Osteoblast (primary cell): ENCODE measurements around the gene LSP1. TPM values are rescaled to one million over a fixed set of nuclear protein-coding genes. Genes with fewer than 3 reads are reported as not detected.
"Not testable (repeated sequence)": the region's sequence is repeated elsewhere in the genome, so short reads cannot be mapped to it uniquely, and the experiment has no call there.

Experiments used
- DNase-seq: peaks from one replicate; pipeline ENCODE4 v3.0.0; 2011; ENCODE audit warnings: low spot score, mixed read lengths; ENCODE audit not compliant: insufficient read length; ENCODE audit errors: missing footprints
- H2AFZ ChIP-seq: 2 replicates; pipeline ENCODE4 v1.6.0; 2011; ENCODE audit warnings: mild to moderate bottlenecking, low read length
- H3K27ac ChIP-seq: 2 replicates; pipeline ENCODE4 v1.5.1; 2011; ENCODE audit warnings: mild to moderate bottlenecking, low read depth, low read length, moderate library complexity
- H3K27me3 ChIP-seq: 2 replicates; pipeline ENCODE4 v1.6.0; 2012; ENCODE audit warnings: mild to moderate bottlenecking, control low read depth, inconsistent platforms, low read length, moderate library complexity; ENCODE audit not compliant: insufficient read depth
- H3K36me3 ChIP-seq: 2 replicates; pipeline ENCODE4 v1.5.1; 2011; ENCODE audit warnings: mild to moderate bottlenecking, low read length, control low read depth, moderate library complexity; ENCODE audit not compliant: insufficient read depth
- H3K4me1 ChIP-seq: 2 replicates; pipeline ENCODE4 v1.5.1; 2011; ENCODE audit warnings: mild to moderate bottlenecking, low read length, control low read depth, moderate library complexity; ENCODE audit not compliant: insufficient read depth
- H3K4me2 ChIP-seq: 2 replicates; pipeline ENCODE4 v1.6.0; 2011; ENCODE audit warnings: mild to moderate bottlenecking, low read length; ENCODE audit not compliant: insufficient read depth
- H3K4me3 ChIP-seq: fragments of 200-600 bp; sonication (generic); 3 replicates; pipeline ENCODE4 v1.5.1; 2012; ENCODE audit warnings: mild to moderate bottlenecking, low read length, inconsistent platforms; ENCODE audit not compliant: insufficient read depth
- H3K79me2 ChIP-seq: 2 replicates; pipeline ENCODE4 v1.6.0; 2012; ENCODE audit warnings: mild to moderate bottlenecking, low read length, control low read depth, inconsistent platforms; ENCODE audit not compliant: insufficient read depth
- H3K9me3 ChIP-seq: 2 replicates; pipeline ENCODE4 v1.5.1; 2011; ENCODE audit warnings: low read depth, low read length, control low read depth
- H4K20me1 ChIP-seq: 2 replicates; pipeline ENCODE4 v1.6.0; 2012; ENCODE audit warnings: mild to moderate bottlenecking, low read length, control low read depth; ENCODE audit not compliant: insufficient read depth
- total RNA-seq: library from RNA; depleted of rRNA; stranded (reverse); fragments of >200 nt; gene quantifications from 2 replicates; pipeline ENCODE4 v1.2.3, GENCODE V29; 2012
- TF ChIP-seq, protein P1 (sequence below): IDR thresholded peaks from 2 replicates; pipeline ENCODE4 v1.5.1; 2011; ENCODE audit warnings: mild to moderate bottlenecking, low read depth, low read length, moderate library complexity; ENCODE audit errors: extremely low read depth

LSP1 gene
- total RNA-seq, 1 donor, result 54.6 TPM

DNA sequence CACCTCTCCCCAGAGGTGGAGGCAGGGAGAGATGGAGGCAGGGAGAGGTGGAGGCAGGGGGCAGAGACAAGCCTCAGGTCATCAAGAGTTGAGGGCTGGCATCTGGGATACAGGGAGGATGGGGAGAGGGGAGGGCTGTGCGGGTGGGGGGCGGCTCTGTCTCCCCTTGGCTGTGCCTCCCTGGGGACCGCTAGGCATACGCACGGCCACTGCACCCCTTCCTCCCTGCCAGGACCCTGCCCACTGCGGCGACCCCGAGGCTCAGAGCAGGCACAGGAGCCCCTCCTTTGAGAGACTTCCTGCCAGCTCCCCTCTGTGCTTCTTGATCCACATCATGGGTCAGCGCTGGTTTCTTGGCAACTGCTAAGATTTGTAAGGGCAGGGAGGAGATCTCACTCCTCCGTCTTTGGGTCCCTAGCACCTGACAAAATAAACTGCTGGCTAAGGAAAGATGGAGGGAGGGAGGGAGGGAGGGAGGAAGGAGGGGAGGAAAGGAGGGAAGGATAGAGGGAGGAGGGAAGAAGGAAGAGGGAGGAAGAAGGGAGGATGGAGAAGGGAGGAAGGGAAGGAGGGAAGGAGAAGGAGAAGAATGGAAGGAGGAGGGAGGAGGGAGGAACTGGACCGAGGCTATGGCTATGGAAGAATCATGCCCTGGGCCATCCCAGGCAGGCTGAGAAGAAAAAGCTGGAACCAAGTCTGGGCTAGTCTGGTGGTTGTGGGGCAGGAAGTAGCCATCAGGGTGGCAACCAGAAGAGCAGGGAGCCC, 20.3 kb downstream of the LSP1 start:
- peak overlapping the region; percentile 63 for H3K4me3 ChIP-seq
- no peaks in the 10 kb centered on the region for H3K36me3 ChIP-seq
- H3K27ac ChIP-seq, result no peak overlapping the region
- no peak overlapping the region for H2AFZ ChIP-seq
- no peaks in the 10 kb centered on the region for H3K9me3 ChIP-seq
- no peaks in the 10 kb centered on the region for H4K20me1 ChIP-seq
- peak overlapping the region; percentile 67 for H3K4me2 ChIP-seq
- peaks cover 32% of the 10 kb centered on the region for H3K27me3 ChIP-seq
- TF ChIP-seq, protein P1, sequence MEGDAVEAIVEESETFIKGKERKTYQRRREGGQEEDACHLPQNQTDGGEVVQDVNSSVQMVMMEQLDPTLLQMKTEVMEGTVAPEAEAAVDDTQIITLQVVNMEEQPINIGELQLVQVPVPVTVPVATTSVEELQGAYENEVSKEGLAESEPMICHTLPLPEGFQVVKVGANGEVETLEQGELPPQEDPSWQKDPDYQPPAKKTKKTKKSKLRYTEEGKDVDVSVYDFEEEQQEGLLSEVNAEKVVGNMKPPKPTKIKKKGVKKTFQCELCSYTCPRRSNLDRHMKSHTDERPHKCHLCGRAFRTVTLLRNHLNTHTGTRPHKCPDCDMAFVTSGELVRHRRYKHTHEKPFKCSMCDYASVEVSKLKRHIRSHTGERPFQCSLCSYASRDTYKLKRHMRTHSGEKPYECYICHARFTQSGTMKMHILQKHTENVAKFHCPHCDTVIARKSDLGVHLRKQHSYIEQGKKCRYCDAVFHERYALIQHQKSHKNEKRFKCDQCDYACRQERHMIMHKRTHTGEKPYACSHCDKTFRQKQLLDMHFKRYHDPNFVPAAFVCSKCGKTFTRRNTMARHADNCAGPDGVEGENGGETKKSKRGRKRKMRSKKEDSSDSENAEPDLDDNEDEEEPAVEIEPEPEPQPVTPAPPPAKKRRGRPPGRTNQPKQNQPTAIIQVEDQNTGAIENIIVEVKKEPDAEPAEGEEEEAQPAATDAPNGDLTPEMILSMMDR, result no peak
- peaks cover 25% of the 10 kb centered on the region for H3K4me1 ChIP-seq
- H3K79me2 ChIP-seq, result no peaks in the 10 kb centered on the region
- peak; percentile 96 for DNase-seq

DNA sequence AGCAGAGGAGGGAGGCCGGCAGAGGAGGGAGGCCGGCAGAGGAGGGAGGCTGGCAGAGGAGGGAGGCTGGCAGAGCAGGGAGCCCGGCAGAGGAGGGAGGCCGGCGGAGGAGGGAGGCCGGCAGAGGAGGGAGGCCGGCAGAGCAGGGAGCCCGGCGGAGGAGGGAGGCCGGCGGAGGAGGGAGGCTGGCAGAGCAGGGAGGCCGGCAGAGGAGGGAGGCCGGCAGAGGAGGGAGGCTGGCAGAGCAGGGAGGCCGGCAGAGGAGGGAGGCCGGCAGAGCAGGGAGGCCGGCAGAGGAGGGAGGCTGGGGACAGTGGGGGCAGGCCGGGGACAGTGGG, 20.9 kb downstream of the LSP1 start:
- peaks cover 21% of the 10 kb centered on the region for H3K4me1 ChIP-seq

DNA sequence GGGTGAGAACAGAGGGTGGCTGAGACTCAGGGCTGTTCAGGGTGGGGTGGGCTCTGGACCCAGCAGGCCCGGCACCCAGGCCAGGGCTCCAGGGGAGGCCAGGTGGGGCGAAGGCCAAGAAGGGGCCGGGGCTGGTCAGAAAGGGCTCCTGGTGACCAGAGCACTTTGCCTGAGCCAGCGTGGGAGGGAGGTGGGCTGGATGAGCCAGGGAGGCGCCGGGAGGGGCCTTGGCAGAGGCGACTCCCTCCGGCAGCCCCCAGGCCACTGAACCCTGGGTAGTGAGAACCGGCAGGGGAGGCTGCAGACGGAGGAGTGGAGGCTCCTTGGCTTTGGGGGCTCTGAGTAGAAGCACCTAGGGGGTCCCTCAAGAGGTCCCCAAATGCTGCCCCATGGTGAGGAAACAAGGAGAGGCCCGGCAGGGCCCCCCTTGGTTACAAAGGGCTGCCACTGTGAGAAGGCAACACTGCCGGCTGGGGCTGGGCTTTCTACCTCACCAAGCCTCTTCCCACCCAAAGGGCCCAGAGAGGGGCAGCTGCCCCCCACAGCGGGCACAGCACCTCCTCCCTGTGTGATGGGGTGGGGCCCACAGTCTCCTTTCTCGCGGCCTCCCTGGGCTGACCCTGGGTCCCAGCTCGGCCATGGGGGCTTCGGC, 21.7 kb downstream of the LSP1 start:
- not testable (repeated sequence) for H3K36me3 ChIP-seq, H3K27ac ChIP-seq, H4K20me1 ChIP-seq, H2AFZ ChIP-seq, H3K9me3 ChIP-seq, H3K4me2 ChIP-seq, H3K4me3 ChIP-seq, H3K79me2 ChIP-seq
- DNase-seq, result peak; percentile 73
- Histone ChIP-seq H3K27me3 (peaks cover 21% of the 10 kb centered on the region), H3K4me1 (peaks cover 13% of the 10 kb centered on the region)

More for the DNA sequence above, 20.9 kb downstream of the LSP1 start:
- not testable (repeated sequence) for H3K36me3 ChIP-seq, H2AFZ ChIP-seq, H3K9me3 ChIP-seq, H3K79me2 ChIP-seq, H3K4me3 ChIP-seq, H3K27ac ChIP-seq, H4K20me1 ChIP-seq, H3K4me2 ChIP-seq, DNase-seq
- peaks cover 28% of the 10 kb centered on the region for H3K27me3 ChIP-seq

DNA sequence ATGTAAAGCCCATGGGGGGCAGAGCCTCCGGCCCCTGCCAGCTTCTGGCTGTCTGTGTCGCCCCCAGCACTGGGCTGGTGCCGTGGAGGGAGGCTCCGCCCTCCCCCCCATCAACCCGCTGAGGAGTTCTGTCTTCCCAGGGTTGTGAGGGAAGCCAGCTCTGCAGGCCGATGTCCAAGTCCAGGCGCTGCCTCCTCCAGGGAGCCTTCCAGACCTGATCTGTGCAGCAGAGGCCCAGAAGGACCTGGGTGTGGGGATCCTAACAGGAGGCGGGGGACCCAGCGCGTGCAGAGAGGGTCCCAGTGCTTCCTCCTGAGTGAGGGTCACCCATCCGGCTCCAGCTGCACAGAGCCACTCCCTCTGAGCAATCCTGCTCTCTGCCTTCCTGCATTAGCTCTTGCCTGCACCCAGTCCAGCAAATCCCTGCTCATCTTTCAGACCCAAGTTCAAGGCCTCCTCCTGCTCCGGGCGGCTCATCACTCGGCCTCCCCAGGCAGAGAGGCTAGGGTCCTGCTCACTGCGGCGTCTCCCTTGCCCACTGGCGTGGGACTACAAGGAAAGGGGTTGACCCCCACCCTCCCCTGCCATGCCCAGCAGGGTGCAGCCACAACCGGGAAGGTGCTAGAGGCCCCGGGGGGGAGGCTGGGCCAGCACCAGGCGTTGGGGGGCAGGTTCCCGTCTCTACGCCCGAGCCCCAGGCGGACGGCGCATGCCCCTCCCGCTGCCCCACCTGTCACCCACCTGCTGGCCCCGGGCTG, 22.4 kb downstream of the LSP1 start:
- H4K20me1 ChIP-seq, result no peaks in the 10 kb centered on the region
- H3K27me3 ChIP-seq, result peaks cover 13% of the 10 kb centered on the region
- no peaks in the 10 kb centered on the region for H3K9me3 ChIP-seq
- H3K4me2 ChIP-seq, result no peak overlapping the region
- no peaks in the 10 kb centered on the region for H3K79me2 ChIP-seq
- no peaks in the 10 kb centered on the region for H3K36me3 ChIP-seq
- H3K4me3 ChIP-seq, result no peak overlapping the region
- H2AFZ ChIP-seq, result no peak overlapping the region
- H3K27ac ChIP-seq, result no peak overlapping the region
- TF ChIP-seq, protein P1, result no peak
- peaks cover 9% of the 10 kb centered on the region for H3K4me1 ChIP-seq
- DNase-seq, result peak; percentile 83

DNA sequence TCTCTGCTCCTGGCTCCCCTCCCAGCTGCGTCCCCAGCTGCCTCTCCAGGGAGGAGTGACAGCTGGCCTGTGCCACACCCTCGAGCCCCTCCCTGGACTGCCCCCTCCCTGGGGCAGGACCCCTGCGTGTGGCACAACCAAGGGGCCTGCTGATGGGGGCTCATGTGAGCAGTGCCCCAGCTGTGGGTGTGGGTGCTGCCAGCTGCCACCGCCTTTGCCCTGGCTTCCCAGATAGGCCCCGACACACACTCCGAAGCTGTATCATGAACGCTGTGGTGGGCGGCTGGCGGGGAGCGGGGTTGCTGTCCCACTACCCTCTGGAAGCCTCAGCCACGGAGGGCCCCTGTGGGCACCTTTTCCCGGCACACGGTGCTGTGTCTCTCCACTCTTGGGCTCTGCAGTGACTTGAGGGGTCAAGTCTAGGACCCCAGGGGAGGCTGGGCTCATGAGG, 23.0 kb downstream of the LSP1 start:
- H3K4me3 ChIP-seq, H3K27ac ChIP-seq, H4K20me1 ChIP-seq, H3K79me2 ChIP-seq, H3K9me3 ChIP-seq, H3K36me3 ChIP-seq, H3K27me3 ChIP-seq: not testable (repeated sequence)
- Histone ChIP-seq H2AFZ (peak overlapping the region; percentile 68), H3K4me2 (peak overlapping the region; percentile 71), H3K4me1 (peaks cover 12% of the 10 kb centered on the region)
- peak; percentile 50 for DNase-seq
